Measurements from ENCODE around the gene USP8.

- no peak for TF ChIP-seq POLR2A (IDR thresholded peaks at IDR 0.05)
- TF ChIP-seq CTCF (IDR thresholded peaks at IDR 0.05): no peak
These were observed 125.1 kb downstream of the USP8 start for GRCh38 chr15:50549326-50549725.

Data from lower leg skin (tissue), 3 donors.